Stimulated activated CD8-positive, alpha-beta memory T cell treated with anti-CD3 and anti-CD28 coated beads, Interleukin-4, amount 100 ng/mL, for 1 hour (primary cell): ENCODE measurements around the gene ASPN.

Experiments used
- DNase-seq, 2 donors: peaks; one replicate each; pipeline ENCODE4 v3.0.0-alpha.2; 2020; ENCODE audit warnings: low read depth in 2 of 2, low spot score in 1 of 2

ASPN gene

DNA sequence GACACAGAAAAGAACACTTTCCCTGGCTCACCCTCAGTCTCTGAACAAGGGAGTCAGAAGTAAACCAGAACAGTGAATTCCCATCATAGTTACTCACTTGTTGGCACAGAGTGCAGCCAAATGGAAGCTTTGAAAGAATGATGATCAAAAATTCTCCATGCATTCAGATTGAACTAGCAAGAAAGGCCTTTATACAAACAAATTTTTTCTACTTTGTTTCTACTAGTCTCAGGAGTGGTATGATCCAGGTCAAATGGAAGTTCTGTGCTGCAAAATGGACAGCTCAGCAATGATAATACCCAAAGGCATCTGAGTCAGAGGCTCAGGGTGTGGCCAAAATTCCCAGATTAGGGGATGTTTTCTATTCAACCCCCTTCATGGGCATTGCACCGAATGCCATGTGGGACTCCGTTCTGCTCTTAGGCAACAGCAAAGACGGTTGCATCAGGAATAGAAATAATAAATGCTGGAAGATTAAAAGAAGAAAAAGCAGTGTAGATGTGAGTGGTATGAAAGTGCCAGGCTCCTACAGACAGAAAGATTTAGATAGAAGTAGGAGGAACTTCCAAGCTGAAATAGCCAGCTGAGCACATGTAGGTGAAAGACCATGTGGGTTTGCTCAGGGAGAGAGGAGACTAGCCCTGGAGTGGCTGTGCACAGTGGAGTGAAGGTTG lies 24.0 kb upstream of the ASPN start:
- no peak for DNase-seq

DNA sequence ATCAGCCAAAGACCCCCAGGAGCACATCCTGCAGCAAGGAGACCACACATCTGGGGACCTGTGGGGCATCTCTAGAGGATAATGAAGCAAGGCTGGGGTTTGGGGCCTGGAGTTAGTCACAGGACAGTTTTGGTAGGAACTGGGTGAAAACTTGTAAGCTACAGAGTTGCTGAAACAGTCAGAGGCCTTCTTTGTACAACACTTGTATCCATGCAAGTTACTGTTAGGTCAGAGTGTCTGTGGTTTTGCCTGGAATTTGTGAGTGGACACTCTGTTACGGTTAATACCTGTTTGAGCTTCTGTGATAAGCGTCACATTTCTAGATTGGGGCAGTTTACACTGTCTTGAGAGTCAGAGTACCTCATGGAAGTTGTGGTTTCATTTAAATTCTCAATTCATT lies 22.6 kb upstream of the ASPN start:
- DNase-seq: no peak

DNA sequence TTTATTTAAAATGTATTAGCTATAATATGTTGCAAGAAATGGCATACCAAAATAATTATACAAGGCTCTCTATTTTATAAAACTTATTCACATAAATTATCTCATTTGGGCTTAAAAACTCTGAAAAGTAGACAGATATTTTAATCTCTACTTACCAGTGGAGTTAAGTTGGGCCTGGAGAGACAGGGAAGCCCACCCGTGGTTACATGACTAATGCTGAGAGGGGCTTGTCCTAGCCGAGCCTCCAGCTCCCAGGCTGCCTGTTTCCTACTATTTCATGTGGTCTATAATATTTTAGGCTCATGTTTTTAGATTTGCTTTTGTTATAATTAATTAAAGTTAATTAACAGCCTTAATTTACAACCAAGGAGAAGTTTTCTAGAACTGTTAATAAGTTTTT lies 20.9 kb upstream of the ASPN start:
- no peak for DNase-seq

DNA sequence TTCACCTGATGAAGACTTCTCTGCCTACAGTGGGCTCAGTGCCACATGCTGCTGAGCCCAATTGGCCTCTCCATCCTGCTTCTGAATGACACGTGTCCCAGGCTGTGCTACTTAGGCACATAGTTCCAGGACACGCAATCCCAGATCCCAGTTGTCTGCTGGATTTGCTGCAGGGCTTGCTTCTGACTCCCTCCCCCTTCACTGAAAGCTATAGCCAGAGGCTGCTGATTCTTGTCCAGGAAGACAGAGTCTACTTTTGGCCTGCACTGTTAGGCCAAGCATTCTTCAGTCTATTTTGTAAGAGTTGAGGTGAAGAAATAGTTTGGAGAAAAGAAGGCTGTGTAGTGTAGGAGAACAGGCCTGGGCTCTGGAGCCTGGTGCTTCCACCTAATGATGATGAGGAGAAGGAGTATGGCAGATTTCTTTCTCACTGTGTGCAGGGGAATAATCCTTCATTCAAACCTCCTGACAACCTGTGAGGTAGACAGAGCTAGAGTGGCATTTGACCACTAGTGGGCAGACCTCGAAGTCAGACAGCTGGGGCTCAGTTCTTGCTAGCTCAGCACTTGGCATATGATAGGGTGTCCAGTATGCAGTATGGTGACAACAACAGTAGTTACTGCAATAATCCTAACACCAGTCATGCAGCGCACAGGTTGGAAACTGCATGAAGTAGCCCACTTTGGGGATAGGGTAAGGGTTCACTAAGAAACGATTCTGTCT lies 19.5 kb upstream of the ASPN start:
- DNase-seq: no peak

DNA sequence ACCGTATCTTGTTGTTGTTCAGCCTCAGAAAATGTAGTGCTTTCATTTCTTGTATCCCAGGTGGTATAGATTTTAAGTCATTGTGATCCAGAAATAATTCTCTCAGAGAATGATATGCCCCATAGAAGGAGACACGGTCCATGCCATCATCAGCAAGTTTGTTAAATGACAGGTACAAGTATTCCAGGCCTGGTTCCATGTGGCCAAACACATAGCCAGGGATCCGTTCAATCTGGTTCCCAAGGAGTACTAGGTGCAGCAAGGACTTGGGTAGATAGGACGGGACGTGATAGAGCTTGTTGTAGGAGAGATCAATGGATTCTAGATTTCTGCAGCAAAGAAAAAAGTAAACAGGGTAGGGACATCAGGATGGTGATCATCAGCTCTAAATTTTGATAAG lies 18.4 kb upstream of the ASPN start:
- no peak for DNase-seq

DNA sequence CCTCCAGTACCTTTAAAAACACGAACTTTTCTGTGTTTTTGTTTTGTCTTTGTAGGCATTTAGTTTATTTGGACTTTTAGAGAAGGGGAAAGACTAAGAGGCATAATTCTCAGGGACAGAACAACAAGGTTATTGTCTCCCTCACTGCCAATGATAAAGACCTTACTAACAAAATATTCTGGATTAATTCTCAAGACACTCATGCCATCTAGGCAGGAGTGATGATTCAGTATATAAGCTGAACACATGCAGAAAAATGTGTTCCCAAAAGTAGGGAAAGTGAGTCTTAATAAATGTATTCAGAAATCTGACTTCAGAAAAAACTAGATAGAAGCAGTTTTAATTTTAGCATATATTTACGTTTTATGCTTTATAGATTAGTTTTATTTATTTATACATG lies 17.4 kb upstream of the ASPN start:
- DNase-seq: no peak

DNA sequence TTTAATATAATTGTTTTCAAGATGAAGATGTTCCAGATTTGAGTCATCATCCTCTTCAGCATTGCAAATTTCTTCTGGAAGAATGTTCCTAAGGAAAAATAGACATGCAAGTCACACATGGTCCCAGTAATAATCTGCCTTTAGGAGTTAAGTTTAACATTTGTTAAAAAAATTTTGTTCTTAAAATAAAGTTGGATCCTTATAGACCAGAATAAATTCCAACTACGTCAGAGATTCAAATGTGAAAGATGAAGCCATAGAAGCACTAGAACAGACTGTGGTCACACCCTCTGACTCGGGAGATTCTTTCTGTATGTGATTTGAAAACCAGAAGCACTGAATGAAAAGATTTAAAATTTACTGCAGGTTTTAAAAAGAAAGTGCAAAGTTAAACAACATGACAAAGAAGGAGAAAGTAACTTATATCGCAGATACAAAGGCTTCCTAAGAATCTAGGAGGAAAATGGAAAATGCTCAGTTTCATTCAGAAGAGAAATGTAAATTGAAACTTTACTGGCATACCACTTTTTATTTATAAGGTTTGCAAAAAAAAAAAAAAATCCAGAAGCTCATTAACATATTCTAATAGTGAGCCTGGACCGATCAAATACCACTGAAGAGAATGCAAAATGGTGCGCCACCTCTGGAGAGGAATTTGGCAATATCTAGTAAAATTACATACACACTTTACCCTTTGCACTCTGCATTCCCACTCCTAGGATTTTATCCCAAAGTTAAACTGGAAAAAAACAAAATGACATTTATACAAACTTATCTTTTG lies 14.3 kb upstream of the ASPN start:
- DNase-seq: no peak

DNA sequence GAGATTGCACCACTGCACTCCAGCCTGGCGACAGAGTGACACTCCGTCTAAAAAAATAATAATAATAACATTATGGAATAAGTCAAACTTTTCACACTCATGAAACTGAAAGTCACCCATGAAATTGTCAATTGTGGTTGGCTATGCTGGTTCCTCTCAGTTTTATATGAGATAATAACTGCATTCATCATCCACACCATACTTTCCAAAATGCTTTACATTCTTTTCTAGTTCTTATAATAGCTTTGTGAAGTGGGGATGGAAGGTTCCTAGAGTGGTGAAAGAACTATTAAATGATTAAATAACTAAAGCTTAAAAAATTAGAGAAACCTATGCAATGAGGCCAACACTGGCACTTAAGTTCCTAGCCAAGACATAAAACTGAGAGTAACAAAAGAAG lies 12.6 kb upstream of the ASPN start:
- no peak for DNase-seq

DNA sequence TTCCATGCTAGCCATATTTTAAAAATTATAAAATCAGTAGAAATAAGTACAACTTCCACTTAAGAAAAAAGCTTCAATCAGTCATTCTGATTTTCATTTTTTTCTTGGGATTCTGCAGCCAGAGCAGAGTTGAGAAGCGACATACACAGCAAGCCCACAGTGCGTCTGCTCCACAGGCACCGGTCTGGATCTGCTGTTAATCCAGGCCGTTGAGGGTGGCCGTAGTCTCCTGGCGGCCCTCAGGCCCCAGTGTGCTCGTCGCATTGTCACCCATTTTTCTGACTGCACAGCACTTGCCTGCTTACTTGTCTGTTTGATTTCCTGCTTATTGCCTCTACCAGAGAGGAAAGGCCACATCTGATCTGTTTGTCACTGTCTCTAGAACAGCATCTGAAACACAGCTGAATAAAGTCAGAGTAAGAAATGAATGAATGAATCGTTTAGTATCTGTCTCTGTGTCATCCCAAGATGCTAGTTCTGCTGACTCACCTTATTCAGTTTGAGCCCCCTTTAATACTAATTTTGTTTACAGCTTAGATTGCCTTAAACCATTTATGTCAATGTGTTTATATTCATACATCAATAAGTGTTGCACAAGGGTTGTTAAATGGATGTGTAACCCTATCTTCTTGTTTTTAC lies 11.6 kb upstream of the ASPN start:
- no peak for DNase-seq

DNA sequence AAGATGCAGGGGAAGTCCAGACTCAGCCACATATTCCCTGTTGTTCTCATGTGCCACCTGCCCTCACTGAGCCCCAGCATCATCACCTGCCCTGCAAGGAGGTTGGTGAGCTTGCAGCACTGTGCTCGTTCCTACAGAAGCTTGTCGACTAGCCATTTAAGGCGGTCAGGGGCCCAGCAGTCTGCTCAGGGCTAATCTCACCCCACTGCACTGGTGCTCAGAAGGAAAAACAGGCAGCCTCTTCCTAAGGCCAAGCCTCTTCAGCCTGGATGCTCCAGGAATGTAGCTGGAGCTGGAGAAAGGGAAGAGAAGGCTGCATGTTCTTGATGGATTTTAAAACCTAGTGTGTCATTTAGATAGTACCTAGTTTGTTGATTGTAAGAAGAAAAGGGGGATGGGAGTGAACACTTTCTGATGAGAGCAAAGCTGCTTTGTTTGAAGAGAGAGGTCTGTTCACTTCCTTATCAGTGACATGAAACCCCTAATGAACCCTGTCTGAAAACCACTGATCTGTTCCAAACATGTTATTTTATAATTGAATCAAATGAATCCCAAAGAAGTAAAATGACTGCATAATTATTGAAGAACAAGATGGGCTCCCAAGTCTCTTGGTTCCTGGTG lies 10.6 kb upstream of the ASPN start:
- no peak for DNase-seq

DNA sequence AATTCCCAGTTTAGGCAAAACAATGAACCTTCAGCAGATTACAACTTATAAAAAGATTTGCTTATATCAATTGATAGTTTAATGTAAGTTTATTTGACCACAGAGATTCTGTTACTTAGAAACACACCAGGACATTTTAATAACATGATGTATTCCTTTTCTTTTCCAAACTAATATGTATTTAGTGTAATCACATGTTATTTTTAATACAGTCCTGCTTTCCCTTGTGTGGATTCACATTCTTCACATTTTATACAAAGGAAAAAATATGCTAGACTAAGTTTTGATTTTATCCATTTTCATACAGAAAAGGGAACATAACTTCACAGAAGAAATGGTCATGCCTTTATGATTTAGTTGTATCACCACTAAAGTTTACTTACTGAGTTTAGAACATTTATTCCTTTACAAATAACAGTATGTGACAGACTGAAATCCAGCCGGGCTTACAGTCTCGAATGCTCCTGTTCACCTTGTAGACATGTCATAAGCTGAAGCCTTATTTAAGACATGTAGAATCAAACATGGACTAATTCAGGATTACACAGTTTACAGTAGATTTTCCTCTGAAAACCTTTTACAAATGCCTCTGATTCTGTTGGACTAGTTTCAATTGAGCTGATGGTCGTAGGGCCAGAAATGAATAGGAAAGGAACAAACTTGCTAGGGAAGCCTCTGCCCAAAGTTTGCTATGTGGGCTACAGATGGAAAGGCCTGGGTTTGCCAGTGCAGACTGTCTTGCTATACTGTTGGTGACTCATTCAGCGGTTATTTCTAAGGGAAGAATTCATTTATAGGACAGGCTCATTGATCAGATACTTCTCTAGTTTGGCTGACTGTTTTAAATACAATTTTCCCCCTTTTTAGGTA lies 6.6 kb upstream of the ASPN start:
- DNase-seq: no peak

DNA sequence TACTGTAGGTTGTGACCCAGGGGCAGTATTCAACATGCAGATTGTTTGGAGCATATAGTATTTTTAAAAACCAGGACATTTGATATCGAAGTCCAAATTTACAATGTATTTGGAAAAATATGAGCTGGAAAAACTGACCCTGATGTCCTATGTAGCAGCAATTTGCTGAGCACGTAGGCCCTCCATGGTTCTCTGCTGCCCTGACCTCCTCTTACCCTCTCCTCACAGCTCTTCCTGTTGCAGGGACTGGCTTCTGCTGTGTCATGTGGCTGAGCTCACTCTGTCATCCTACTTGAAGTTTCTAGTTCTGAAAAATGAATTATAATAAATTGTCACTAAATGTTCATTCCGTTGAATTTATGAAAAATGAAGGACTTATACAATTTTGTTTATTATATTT lies 4.1 kb upstream of the ASPN start:
- DNase-seq: no peak

DNA sequence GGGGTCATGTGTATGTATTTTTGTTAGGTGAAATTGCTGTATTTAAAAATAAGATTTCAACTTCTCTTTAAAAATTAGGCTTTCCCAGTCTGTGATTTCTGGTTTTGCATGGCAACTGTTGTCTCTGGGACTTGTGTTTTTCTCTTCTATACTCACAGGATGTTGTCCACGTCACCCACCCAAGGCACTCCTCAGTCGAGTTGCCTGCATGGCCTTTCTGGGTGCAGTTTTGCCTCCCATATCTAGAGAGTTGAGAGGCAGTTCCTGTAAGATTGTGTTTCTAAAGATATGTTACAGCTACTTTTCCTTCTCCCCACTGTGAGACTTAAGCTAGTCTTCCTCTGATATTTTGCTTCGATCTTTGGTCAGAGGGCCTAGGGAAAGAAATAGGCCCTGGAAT lies 2.3 kb upstream of the ASPN start:
- no peak for DNase-seq

DNA sequence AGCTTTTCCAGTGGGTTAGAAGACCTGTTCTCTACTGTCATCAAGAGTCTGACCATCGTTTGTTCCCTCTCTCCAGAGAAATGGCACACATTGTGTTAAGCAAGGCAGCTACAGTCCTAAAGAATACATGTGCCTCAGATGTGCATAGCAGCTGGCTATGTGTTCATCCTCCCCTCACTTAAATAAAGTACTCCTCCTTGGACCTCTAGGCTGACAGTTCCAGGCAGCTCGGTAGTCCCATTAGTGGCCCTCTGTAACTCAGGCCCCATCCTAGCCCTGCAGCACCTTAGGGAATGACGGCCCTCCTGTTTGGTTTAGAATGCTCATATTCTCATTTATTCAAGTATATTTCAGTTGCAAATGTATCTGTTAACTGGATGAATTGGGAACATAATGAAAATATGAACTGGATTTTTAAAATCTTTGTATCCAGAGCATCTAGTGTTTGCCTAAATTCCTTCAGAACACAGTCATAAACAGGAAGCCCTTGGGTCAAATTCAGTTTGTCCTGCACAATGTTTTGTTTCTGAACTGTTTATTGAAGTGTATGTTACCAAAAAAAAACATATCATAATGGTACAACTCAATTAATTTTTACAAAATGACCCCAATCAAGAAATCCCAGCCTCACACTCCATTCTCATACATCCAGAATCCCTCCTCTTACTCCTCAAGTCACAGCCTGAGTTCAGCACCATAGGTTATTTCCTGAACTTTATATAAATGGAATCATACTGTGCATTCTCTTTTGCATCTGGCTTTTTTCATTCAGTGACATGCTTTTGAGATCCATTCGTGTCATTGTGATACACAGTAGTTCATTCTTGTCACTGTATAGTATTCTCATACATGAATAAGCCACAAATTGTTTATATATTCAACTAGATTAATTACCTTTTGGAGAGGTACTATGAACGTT lies 1.6 kb upstream of the ASPN start:
- no peak for DNase-seq

DNA sequence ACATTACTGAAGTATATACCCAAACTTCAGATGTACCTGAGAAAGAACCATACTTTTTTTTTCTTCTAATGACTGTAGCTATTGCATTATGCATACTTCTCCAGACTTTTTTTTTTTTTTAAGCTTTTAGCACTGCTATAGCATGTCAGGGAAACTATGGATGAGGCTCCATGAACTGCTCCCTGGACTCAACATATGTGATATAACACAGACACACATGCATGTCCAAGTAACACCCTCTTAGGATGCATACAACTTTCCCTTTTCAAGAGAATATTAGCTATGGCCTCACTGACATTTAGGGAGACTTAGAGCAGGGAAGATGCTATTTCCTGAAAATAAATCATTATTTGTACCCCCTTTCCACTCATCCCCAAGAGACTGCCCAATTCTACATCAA lies 499 bp upstream of the ASPN start:
- no peak for DNase-seq

DNA sequence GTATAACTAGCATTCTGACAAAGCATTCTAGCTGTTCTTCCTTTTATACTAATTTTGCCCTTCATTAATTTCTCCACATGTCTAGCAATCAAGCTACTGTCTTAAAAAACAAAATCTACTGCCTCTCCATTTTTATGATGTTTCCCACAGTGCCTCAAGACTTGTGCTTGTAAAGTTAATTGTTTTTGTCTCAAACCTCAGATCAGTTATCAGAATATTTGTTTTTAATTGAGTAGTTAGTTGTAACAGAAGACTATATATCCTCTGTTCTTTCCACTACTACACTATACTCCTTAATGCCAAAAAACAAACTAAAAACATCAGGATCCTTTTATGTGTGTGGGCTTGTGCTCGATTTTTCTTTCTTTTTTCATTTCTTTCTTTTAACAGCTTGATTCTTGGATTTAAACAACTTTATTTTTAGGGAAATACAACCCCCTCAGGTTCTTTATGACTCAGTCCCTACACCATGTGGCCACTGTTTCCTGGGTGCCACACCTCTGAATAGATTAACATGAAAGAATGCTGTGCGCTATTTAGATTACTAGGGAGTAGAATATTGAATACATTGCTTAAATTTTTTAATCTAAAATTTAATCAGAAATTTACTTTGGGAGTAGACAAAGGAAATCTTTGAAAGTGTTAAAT lies 1.2 kb downstream of the ASPN start:
- no peak for DNase-seq

DNA sequence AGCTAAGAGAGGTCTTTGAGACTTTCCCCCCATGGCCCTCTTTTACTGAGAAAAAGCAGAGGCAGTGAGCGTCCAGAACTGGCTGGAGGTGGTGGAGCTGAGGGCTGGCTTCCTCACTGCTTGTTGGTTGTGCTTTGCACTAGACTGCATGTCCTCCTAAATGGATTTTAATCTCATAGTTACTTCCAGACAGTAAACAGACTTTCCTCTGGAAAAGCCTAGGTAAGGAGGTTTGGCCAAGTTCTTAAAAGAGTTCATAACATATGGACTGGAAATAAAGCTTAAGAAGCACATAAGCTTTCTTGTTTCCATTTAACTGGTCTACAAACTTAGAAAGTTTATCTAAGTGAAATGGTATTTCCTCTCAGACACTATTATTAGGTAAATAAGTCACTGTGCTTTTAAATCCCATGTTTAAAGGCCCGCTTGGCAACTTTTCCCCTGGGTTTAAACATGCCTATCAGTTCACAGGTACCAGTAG lies 2.0 kb downstream of the ASPN start:
- DNase-seq: no peak

DNA sequence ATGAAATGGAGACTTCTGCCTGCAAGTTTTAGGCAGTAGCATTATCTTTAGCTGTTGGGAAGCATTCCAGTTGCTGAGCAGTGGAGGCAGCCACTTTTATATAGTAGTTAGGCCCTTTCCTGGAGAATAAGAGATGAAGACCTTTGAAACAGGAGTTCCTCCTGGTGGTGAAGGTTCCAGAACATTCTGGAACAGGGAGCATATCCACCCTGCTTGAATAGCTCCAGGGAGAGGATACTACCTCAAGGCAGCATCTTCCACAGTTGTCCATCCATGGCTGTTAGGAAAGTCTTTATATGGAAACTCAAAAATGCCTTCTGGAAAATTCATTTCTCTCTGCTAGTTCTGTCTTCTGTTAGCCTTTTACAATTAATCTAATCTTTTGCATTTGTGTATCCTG lies 3.0 kb downstream of the ASPN start:
- no peak for DNase-seq

DNA sequence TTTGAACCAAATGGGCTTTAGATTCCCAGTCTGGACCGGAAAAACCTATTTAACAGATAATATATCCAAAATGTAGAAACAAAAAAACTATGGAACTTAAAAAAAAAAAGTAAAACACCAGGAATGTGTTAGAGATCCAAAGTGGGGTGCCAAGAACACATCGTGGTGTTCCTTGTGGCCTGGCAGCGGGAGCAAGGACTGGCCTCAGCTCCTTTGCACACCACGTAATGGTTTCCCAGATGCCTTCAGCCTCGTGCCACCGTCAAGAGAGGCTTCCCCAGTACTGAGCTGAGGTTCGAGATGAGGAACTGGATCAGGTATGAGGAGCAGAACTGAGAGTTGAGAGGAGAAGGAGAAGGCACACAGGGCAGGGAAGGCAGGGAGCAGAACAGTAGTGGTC lies 3.5 kb downstream of the ASPN start:
- DNase-seq: no peak
